ENCODE data around the gene KLHL12. TPM values are rescaled to one million over a fixed set of nuclear protein-coding genes. Genes with fewer than 3 reads are reported as not detected.

The KLHL12 gene
- polyA plus RNA-seq, 2 donors: 10.7 to 11.5 TPM

- WGBS, 2 donors: 64 to 65% methylated on average over 4 of the region's 4 CpGs
- H3K27ac ChIP-seq (ENCODE audit: low read depth in 2 of 2, low read length in 1 of 2): no peak overlapping the region
- H3K4me1 ChIP-seq (ENCODE audit: control insufficient read depth in 2 of 2, insufficient read depth in 2 of 2, low read length in 1 of 2): no peaks in the 10 kb centered on the region
- no peaks in the 10 kb centered on the region for H3K27me3 ChIP-seq (ENCODE audit: control insufficient read depth in 1 of 2, insufficient read depth in 2 of 2, low read length in 2 of 2)
- no peak overlapping the region for H3K4me3 ChIP-seq (ENCODE audit: low read depth in 1 of 2, low read length in 2 of 2)
- H3K9me3 ChIP-seq (ENCODE audit: control insufficient read depth in 2 of 2, insufficient read depth in 1 of 2, low read depth in 1 of 2, low read length in 1 of 2): no peaks in the 10 kb centered on the region
- H3K36me3 ChIP-seq (ENCODE audit: control insufficient read depth in 2 of 2, insufficient read depth in 2 of 2, low read length in 1 of 2): no peaks in the 10 kb centered on the region
These were observed 55.7 kb downstream of the KLHL12 start for GRCh38 chr1:202871367-202871766.

GRCh38 chr1:202862679-202863560, 64.1 kb downstream of the KLHL12 start:
- H3K27ac ChIP-seq (ENCODE audit: low read depth in 2 of 2, low read length in 1 of 2): no peak overlapping the region
- no peaks in the 10 kb centered on the region for H3K27me3 ChIP-seq (ENCODE audit: control insufficient read depth in 1 of 2, insufficient read depth in 2 of 2, low read length in 2 of 2)
- H3K9me3 ChIP-seq (ENCODE audit: control insufficient read depth in 2 of 2, insufficient read depth in 1 of 2, low read depth in 1 of 2, low read length in 1 of 2): no peaks in the 10 kb centered on the region
- 52 to 62% methylated on average over 5 of the region's 5 CpGs for WGBS, 2 donors
- H3K4me3 ChIP-seq (ENCODE audit: low read depth in 1 of 2, low read length in 2 of 2): no peak overlapping the region
- H3K4me1 ChIP-seq (ENCODE audit: control insufficient read depth in 2 of 2, insufficient read depth in 2 of 2, low read length in 1 of 2): peaks cover 2 to 5% of the 10 kb centered on the region in 2 donors
- H3K36me3 ChIP-seq (ENCODE audit: control insufficient read depth in 2 of 2, insufficient read depth in 2 of 2, low read length in 1 of 2): no peaks in the 10 kb centered on the region

- Histone ChIP-seq H3K27me3 (ENCODE audit: control insufficient read depth in 1 of 2, insufficient read depth in 2 of 2, low read length in 2 of 2) (no peaks in the 10 kb centered on the region), H3K27ac (ENCODE audit: low read depth in 2 of 2, low read length in 1 of 2) (peak overlapping the region; percentile 60 to 77)
- 1% methylated on average over 44 of the region's 44 CpGs for WGBS, 2 donors
These were observed 65.5 kb downstream of the KLHL12 start for GRCh38 chr1:202861420-202862132.

GRCh38 chr1:202860744-202861419, 66.2 kb downstream of the KLHL12 start:
- peak overlapping the region; percentile 60 to 77 for H3K27ac ChIP-seq (ENCODE audit: low read depth in 2 of 2, low read length in 1 of 2)
- H3K36me3 ChIP-seq (ENCODE audit: control insufficient read depth in 2 of 2, insufficient read depth in 2 of 2, low read length in 1 of 2): no peaks in the 10 kb centered on the region
- WGBS, 2 donors: 2 to 3% methylated on average over 45 to 50 of the region's 50 CpGs

More at GRCh38 chr1:202861420-202862132, 65.5 kb downstream of the KLHL12 start:
- H3K4me3 ChIP-seq (ENCODE audit: low read depth in 1 of 2, low read length in 2 of 2): peak overlapping the region; percentile 69 to 77
- peaks cover 2 to 5% of the 10 kb centered on the region in 2 donors for H3K4me1 ChIP-seq (ENCODE audit: control insufficient read depth in 2 of 2, insufficient read depth in 2 of 2, low read length in 1 of 2)
- no peaks in the 10 kb centered on the region for H3K9me3 ChIP-seq (ENCODE audit: control insufficient read depth in 2 of 2, insufficient read depth in 1 of 2, low read depth in 1 of 2, low read length in 1 of 2)
- H3K36me3 ChIP-seq (ENCODE audit: control insufficient read depth in 2 of 2, insufficient read depth in 2 of 2, low read length in 1 of 2): no peaks in the 10 kb centered on the region

GRCh38 chr1:202858789-202859414, 68.1 kb downstream of the KLHL12 start:
- no peak overlapping the region for H3K4me3 ChIP-seq (ENCODE audit: low read depth in 1 of 2, low read length in 2 of 2)
- H3K9me3 ChIP-seq (ENCODE audit: control insufficient read depth in 2 of 2, insufficient read depth in 1 of 2, low read depth in 1 of 2, low read length in 1 of 2): no peaks in the 10 kb centered on the region
- peaks cover 2 to 5% of the 10 kb centered on the region in 2 donors for H3K4me1 ChIP-seq (ENCODE audit: control insufficient read depth in 2 of 2, insufficient read depth in 2 of 2, low read length in 1 of 2)
- H3K27me3 ChIP-seq (ENCODE audit: control insufficient read depth in 1 of 2, insufficient read depth in 2 of 2, low read length in 2 of 2): no peaks in the 10 kb centered on the region
- H3K36me3 ChIP-seq (ENCODE audit: control insufficient read depth in 2 of 2, insufficient read depth in 2 of 2, low read length in 1 of 2): no peaks in the 10 kb centered on the region
- no peak overlapping the region for H3K27ac ChIP-seq (ENCODE audit: low read depth in 2 of 2, low read length in 1 of 2)
- WGBS, 2 donors: 80 to 90% methylated on average over 10 of the region's 10 CpGs

More at GRCh38 chr1:202860744-202861419, 66.2 kb downstream of the KLHL12 start:
- peaks cover 2 to 5% of the 10 kb centered on the region in 2 donors for H3K4me1 ChIP-seq (ENCODE audit: control insufficient read depth in 2 of 2, insufficient read depth in 2 of 2, low read length in 1 of 2)
- no peaks in the 10 kb centered on the region for H3K27me3 ChIP-seq (ENCODE audit: control insufficient read depth in 1 of 2, insufficient read depth in 2 of 2, low read length in 2 of 2)
- peak overlapping the region; percentile 69 to 77 for H3K4me3 ChIP-seq (ENCODE audit: low read depth in 1 of 2, low read length in 2 of 2)
- no peaks in the 10 kb centered on the region for H3K9me3 ChIP-seq (ENCODE audit: control insufficient read depth in 2 of 2, insufficient read depth in 1 of 2, low read depth in 1 of 2, low read length in 1 of 2)

- Histone ChIP-seq H3K27ac (ENCODE audit: low read depth in 2 of 2, low read length in 1 of 2) (no peak overlapping the region), H3K4me3 (ENCODE audit: low read depth in 1 of 2, low read length in 2 of 2) (no peak overlapping the region), H3K4me1 (ENCODE audit: control insufficient read depth in 2 of 2, insufficient read depth in 2 of 2, low read length in 1 of 2) (peaks cover 2 to 5% of the 10 kb centered on the region in 2 donors), H3K27me3 (ENCODE audit: control insufficient read depth in 1 of 2, insufficient read depth in 2 of 2, low read length in 2 of 2) (no peaks in the 10 kb centered on the region), H3K9me3 (ENCODE audit: control insufficient read depth in 2 of 2, insufficient read depth in 1 of 2, low read depth in 1 of 2, low read length in 1 of 2) (no peaks in the 10 kb centered on the region), H3K36me3 (ENCODE audit: control insufficient read depth in 2 of 2, insufficient read depth in 2 of 2, low read length in 1 of 2) (no peaks in the 10 kb centered on the region)
- WGBS, 2 donors: 69 to 74% methylated on average over 6 of the region's 6 CpGs
These were observed 68.7 kb downstream of the KLHL12 start for GRCh38 chr1:202858331-202858730.

GRCh38 chr1:202857136-202857610, 69.9 kb downstream of the KLHL12 start:
- WGBS, 2 donors: 59 to 67% methylated on average over 4 of the region's 4 CpGs
- Histone ChIP-seq H3K36me3 (ENCODE audit: control insufficient read depth in 2 of 2, insufficient read depth in 2 of 2, low read length in 1 of 2) (no peaks in the 10 kb centered on the region), H3K9me3 (ENCODE audit: control insufficient read depth in 2 of 2, insufficient read depth in 1 of 2, low read depth in 1 of 2, low read length in 1 of 2) (no peaks in the 10 kb centered on the region), H3K27me3 (ENCODE audit: control insufficient read depth in 1 of 2, insufficient read depth in 2 of 2, low read length in 2 of 2) (no peaks in the 10 kb centered on the region), H3K27ac (ENCODE audit: low read depth in 2 of 2, low read length in 1 of 2) (no peak overlapping the region), H3K4me3 (ENCODE audit: low read depth in 1 of 2, low read length in 2 of 2) (no peak overlapping the region), H3K4me1 (ENCODE audit: control insufficient read depth in 2 of 2, insufficient read depth in 2 of 2, low read length in 1 of 2) (peaks cover 2 to 5% of the 10 kb centered on the region in 2 donors)

- H3K27me3 ChIP-seq (ENCODE audit: control insufficient read depth in 1 of 2, insufficient read depth in 2 of 2, low read length in 2 of 2): no peaks in the 10 kb centered on the region
- WGBS, 2 donors: 89 to 96% methylated on average over 2 of the region's 2 CpGs
- no peak overlapping the region for H3K4me3 ChIP-seq (ENCODE audit: low read depth in 1 of 2, low read length in 2 of 2)
- no peaks in the 10 kb centered on the region for H3K9me3 ChIP-seq (ENCODE audit: control insufficient read depth in 2 of 2, insufficient read depth in 1 of 2, low read depth in 1 of 2, low read length in 1 of 2)
- no peak overlapping the region for H3K27ac ChIP-seq (ENCODE audit: low read depth in 2 of 2, low read length in 1 of 2)
- H3K4me1 ChIP-seq (ENCODE audit: control insufficient read depth in 2 of 2, insufficient read depth in 2 of 2, low read length in 1 of 2): peaks cover 0 to 5% of the 10 kb centered on the region in 2 donors
- H3K36me3 ChIP-seq (ENCODE audit: control insufficient read depth in 2 of 2, insufficient read depth in 2 of 2, low read length in 1 of 2): no peaks in the 10 kb centered on the region
These were observed 71.0 kb downstream of the KLHL12 start for GRCh38 chr1:202856014-202856413.

GRCh38 chr1:202854787-202855186, 72.2 kb downstream of the KLHL12 start:
- Histone ChIP-seq H3K27me3 (ENCODE audit: control insufficient read depth in 1 of 2, insufficient read depth in 2 of 2, low read length in 2 of 2) (no peaks in the 10 kb centered on the region), H3K4me3 (ENCODE audit: low read depth in 1 of 2, low read length in 2 of 2) (no peak overlapping the region), H3K36me3 (ENCODE audit: control insufficient read depth in 2 of 2, insufficient read depth in 2 of 2, low read length in 1 of 2) (no peaks in the 10 kb centered on the region), H3K4me1 (ENCODE audit: control insufficient read depth in 2 of 2, insufficient read depth in 2 of 2, low read length in 1 of 2) (peaks cover 0 to 3% of the 10 kb centered on the region in 2 donors), H3K9me3 (ENCODE audit: control insufficient read depth in 2 of 2, insufficient read depth in 1 of 2, low read depth in 1 of 2, low read length in 1 of 2) (no peaks in the 10 kb centered on the region), H3K27ac (ENCODE audit: low read depth in 2 of 2, low read length in 1 of 2) (no peak overlapping the region)
- 88 to 92% methylated on average over 8 of the region's 8 CpGs for WGBS, 2 donors
